ENCODE data around the gene IST1.
"Not testable (repeated sequence)": the region's sequence is repeated elsewhere in the genome, so short reads cannot be mapped to it uniquely, and the experiment has no call there.

IST1 gene

GRCh38 chr16:71894921-71895678 is at the start of gene IST1:
Gene IST1, plus strand, starts transcription at chr16:71895531. Its CDS starts 20,110 bp downstream, at chr16:71915641.
- DNase-seq, result peak; percentile 96 to 98

- peak; percentile 90 to 91 for DNase-seq
These were observed 49.5 kb upstream of the IST1 start, which contains the start of gene ATXN1L for GRCh38 chr16:71845639-71846430. Gene ATXN1L, plus strand, starts transcription at chr16:71845976. Its CDS starts 3,765 bp downstream, at chr16:71849741.

- no peak for DNase-seq
These were observed 48.9 kb upstream of the IST1 start for GRCh38 chr16:71846431-71846830.

- DNase-seq, result no peak
These were observed 48.2 kb upstream of the IST1 start for GRCh38 chr16:71847096-71847495.

GRCh38 chr16:71848622-71849021 is 46.7 kb upstream of the IST1 start:
- no peak for DNase-seq

GRCh38 chr16:71851746-71852145 is 43.6 kb upstream of the IST1 start:
- no peak for DNase-seq

GRCh38 chr16:71852158-71852557 is 43.2 kb upstream of the IST1 start:
- no peak for DNase-seq

GRCh38 chr16:71852561-71852960 is 42.8 kb upstream of the IST1 start:
- no peak for DNase-seq

GRCh38 chr16:71853413-71853812 is 41.9 kb upstream of the IST1 start:
- DNase-seq, result no peak

- no peak for DNase-seq
These were observed 40.9 kb upstream of the IST1 start for GRCh38 chr16:71854369-71854948.

- no peak for DNase-seq
These were observed 39.2 kb upstream of the IST1 start for GRCh38 chr16:71855937-71856662.

GRCh38 chr16:71859762-71860521 is 35.4 kb upstream of the IST1 start:
- DNase-seq, result no peak

- no peak for DNase-seq
These were observed 31.3 kb upstream of the IST1 start for GRCh38 chr16:71863995-71864394.

GRCh38 chr16:71865173-71865863 is 30.0 kb upstream of the IST1 start:
- DNase-seq, result no peak

- not testable (repeated sequence) for DNase-seq
These were observed 28.2 kb upstream of the IST1 start for GRCh38 chr16:71867175-71867574.

- no peak for DNase-seq
These were observed 27.4 kb upstream of the IST1 start for GRCh38 chr16:71867939-71868338.

- no peak for DNase-seq
These were observed 26.2 kb upstream of the IST1 start for GRCh38 chr16:71869089-71869488.

GRCh38 chr16:71870818-71871217 is 24.5 kb upstream of the IST1 start:
- no peak for DNase-seq

- no peak for DNase-seq
These were observed 22.1 kb upstream of the IST1 start for GRCh38 chr16:71873199-71873598.

- no peak for DNase-seq
These were observed 16.4 kb upstream of the IST1 start for GRCh38 chr16:71878911-71879310.

- DNase-seq, result no peak
These were observed 15.2 kb upstream of the IST1 start for GRCh38 chr16:71880176-71880575.

Data from stimulated activated CD4-positive, alpha-beta T cell treated with anti-CD3 and anti-CD28 coated beads, Interleukin-4, amount 100 ng/mL, for 4 hours (primary cell).